Astrocyte of the cerebellum (primary cell): Measurements from ENCODE around the gene NCK2.
"Not testable (repeated sequence)": the region's sequence is repeated elsewhere in the genome, so short reads cannot be mapped to it uniquely, and the experiment has no call there.

Experiments
- DNase-seq: peaks from one replicate; pipeline ENCODE4 v3.0.0-alpha.2; 2011; ENCODE audit warnings: low read depth
- H3K4me3 ChIP-seq: 2 replicates; pipeline ENCODE4 v1.5.1; 2011; ENCODE audit warnings: mild to moderate bottlenecking, low read depth, low read length, moderate library complexity
- in situ Hi-C: cut with HindIII; loops from 2 replicates; pipeline ENCODE4 v1.10.0; 2017; ENCODE audit warnings: low sequenced_read_pairs
- TF ChIP-seq, protein P1 (sequence below): IDR thresholded peaks from 2 replicates; pipeline ENCODE4 v1.5.1; 2012; ENCODE audit warnings: low read length, low read depth, moderate library complexity, mild to moderate bottlenecking; ENCODE audit errors: missing control alignments

Gene NCK2

DNA sequence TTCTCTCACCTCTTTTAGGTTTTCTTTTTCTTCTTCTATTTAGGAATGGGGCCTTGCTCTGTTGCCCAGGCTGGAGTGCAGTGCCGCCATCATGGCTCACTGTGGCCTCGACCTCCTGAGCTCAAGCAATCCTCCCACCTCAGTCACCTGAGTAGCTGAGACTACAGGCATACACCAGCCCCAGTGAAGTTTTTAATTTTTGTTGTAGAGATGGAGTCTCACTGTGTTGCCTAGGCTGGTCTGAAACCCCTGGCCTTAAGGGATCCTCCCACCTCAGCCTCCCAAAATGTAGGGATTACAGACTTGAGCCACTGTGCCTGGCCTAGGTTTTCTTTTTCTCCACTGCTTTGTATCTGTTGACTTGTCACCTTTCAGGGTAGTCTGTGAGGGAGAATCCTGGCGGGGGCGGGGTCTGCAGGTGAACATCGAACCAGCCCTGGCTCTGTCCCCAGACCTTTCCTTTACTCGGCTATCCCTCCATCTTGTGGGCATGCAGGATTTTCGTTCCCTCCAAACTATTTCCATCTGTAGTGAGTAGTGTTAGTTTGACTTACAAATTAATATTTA, 21.7 kb downstream of the NCK2 start:
- H3K4me3 ChIP-seq = no peak overlapping the region
- in situ Hi-C loops = no loop called here
- TF ChIP-seq, protein P1, sequence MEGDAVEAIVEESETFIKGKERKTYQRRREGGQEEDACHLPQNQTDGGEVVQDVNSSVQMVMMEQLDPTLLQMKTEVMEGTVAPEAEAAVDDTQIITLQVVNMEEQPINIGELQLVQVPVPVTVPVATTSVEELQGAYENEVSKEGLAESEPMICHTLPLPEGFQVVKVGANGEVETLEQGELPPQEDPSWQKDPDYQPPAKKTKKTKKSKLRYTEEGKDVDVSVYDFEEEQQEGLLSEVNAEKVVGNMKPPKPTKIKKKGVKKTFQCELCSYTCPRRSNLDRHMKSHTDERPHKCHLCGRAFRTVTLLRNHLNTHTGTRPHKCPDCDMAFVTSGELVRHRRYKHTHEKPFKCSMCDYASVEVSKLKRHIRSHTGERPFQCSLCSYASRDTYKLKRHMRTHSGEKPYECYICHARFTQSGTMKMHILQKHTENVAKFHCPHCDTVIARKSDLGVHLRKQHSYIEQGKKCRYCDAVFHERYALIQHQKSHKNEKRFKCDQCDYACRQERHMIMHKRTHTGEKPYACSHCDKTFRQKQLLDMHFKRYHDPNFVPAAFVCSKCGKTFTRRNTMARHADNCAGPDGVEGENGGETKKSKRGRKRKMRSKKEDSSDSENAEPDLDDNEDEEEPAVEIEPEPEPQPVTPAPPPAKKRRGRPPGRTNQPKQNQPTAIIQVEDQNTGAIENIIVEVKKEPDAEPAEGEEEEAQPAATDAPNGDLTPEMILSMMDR = no peak
- no peak for DNase-seq

DNA sequence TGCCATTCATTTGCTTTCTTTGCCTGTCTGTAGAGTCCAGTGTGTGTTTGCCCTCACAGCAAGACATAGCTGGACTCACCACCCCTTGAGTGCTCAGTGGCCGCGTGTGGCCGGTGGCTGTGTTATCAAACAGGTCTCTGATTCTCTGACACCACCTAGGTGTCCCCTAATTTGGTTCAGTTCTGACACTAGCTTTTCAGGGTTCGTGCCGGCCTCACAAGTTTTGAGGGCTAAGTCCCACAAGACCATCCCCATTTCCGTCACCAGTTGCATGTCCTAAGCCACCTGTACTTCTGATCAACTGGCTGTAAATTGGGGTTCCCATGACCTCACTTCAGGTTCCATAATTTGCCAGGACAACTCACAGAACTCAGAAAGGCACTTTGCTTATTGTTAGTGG, 23.5 kb downstream of the NCK2 start:
- in situ Hi-C loops = no loop called here
- no peak for DNase-seq
- TF ChIP-seq, protein P1 = no peak
- no peak overlapping the region for H3K4me3 ChIP-seq

DNA sequence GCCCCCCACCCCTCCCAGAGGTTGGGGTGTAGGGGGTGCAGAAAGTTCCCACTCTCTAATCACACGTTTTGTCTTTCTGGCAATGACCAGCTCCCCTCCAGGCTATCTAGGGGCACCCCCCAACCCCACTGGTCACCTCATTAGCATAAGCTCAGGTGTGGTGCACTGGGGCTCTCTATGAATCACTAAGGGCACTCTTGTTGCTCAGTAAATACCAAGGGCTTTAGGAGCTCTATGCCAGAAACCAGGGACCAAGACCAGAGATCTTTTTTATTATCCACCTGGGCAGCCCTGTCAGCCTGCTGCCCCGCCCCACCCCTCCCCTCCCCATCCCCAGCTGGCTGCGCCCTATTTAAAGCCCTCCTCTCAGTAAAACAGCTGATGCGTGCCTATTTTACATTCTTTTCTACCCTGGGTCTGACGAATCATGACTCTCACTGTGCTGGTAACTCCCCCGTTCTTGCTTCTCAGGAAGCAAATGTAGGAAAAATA, 24.3 kb downstream of the NCK2 start:
- TF ChIP-seq, protein P1 = no peak
- in situ Hi-C loops = no loop called here
- no peak for DNase-seq

DNA sequence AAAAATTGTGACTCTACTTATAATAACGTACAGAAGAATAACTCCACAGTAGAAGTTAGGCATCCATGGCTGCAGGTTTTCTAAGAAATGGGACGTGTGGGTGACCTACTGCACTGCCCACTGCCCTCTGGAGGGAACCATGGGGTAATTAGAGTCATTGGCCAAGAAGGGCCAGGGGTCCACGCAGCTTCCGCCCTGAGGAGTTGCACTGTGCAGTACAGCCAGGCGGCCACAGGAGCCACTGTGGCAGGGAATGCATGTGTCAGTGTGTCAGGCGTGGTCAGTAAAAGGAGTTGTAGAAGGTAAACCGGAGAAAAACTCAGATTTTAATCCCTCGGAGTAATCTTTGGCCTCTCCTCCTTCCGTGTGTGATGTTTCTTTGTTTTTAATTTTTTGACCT, 24.8 kb downstream of the NCK2 start:
- TF ChIP-seq, protein P1 = peak; percentile 11
- in situ Hi-C loops = no loop called here
- no peak for DNase-seq
- no peak overlapping the region for H3K4me3 ChIP-seq

More for the DNA sequence above, 24.3 kb downstream of the NCK2 start:
- H3K4me3 ChIP-seq = no peak overlapping the region

DNA sequence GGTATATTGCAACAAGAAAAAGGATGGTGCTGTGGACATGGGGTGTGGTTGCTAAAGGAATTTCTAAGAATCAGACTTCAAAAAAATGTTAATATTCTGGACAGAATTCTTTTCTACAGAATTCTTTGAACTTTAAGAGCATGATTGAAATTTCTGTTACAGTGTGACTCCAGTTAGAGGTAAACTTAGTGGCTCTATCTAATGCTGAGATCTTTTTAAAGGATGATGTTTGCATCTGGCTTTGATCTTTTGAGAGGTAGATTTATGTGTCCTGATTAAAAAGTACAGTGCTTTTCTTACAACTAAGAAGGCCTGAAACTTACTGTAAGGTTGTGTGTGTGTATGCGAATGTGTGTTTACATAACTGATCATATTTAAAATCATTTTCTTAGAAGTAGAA, 25.4 kb downstream of the NCK2 start:
- in situ Hi-C loops = no loop called here
- TF ChIP-seq, protein P1 = no peak
- no peak for DNase-seq
- no peak overlapping the region for H3K4me3 ChIP-seq

DNA sequence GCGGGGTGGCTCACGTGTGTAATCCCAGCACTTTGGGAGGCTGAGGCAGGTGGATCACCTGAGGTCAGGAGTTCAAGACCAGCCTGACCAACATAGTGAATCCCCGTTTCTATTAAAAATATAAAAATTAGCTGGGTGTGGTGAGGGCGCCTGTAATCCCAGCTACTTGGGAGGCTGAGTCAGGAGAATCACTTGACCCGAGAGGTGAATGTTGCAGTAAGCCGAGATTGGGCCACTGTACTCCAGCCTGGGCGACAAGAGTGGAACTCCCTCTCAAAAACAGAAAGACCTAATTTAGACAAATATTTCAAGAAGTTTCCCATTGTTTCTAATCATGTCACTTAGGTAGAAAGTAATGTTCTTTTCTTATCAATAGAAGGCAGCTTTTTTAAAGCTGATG, 26.6 kb downstream of the NCK2 start:
- DNase-seq, in situ Hi-C loops, H3K4me3 ChIP-seq: not testable (repeated sequence)

DNA sequence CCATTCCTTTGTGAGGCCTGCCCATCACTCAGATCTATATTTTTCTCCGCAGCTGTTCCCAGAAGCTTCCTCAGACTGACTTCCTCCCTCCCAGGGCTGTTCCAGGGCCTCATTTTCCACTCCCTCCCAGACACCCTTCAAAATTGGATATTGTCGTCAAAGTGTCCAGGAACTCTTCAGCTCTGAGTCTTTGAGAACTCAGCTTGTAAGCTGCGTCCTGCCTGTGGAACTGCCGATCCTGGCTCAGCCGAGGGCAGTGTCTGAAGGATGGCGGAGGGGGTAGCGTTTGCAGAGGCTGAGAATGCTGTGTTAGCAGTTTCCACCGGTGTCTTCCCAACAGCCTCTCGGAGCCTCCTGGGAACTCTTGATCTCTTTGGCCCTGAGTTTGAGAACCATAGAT, 27.1 kb downstream of the NCK2 start:
- DNase-seq = no peak
- in situ Hi-C loops = no loop called here
- no peak overlapping the region for H3K4me3 ChIP-seq

More for the DNA sequence above, 27.1 kb downstream of the NCK2 start:
- TF ChIP-seq, protein P1 = no peak
